PC-3 (cell line): ENCODE measurements around the gene UCK2.

Source experiments
- EZH2 ChIP-seq: fragments of 300-600 bp; sonication (generic); IDR thresholded peaks from one replicate; pipeline ENCODE4 v1.6.1; 2017; ENCODE audit warnings: antibody characterized with exemption, mild to moderate bottlenecking, low read length; ENCODE audit not compliant: unreplicated experiment
- TF ChIP-seq, protein P1 (sequence below): fragments of 300-600 bp; sonication (generic); conservative IDR thresholded peaks from 2 replicates; pipeline ENCODE4 v1.5.1; 2017; ENCODE audit warnings: antibody characterized with exemption, low read depth, mild to moderate bottlenecking, low read length

DNA sequence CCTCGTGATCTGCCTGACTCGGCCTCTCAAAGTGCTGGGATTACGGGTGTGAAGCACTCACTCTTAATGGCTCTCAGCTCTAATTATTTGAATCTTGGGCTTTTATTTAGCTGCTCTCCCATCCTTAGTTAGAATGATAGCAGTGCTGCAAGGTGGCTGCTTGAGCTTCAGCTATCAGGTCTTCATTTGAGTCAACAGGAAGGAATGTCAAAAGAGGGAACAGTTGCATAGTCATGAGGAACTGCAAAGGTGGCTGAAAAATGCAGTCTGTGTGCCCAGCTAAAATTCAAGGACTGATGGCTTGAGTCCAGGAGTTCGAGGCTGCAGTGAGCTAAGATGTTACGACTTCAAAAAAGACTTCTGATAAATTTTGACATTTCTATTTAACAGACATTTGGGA, 55.6 kb downstream of the UCK2 start:
- TF ChIP-seq, protein P1, sequence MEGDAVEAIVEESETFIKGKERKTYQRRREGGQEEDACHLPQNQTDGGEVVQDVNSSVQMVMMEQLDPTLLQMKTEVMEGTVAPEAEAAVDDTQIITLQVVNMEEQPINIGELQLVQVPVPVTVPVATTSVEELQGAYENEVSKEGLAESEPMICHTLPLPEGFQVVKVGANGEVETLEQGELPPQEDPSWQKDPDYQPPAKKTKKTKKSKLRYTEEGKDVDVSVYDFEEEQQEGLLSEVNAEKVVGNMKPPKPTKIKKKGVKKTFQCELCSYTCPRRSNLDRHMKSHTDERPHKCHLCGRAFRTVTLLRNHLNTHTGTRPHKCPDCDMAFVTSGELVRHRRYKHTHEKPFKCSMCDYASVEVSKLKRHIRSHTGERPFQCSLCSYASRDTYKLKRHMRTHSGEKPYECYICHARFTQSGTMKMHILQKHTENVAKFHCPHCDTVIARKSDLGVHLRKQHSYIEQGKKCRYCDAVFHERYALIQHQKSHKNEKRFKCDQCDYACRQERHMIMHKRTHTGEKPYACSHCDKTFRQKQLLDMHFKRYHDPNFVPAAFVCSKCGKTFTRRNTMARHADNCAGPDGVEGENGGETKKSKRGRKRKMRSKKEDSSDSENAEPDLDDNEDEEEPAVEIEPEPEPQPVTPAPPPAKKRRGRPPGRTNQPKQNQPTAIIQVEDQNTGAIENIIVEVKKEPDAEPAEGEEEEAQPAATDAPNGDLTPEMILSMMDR: no peak
- no peak for TF ChIP-seq EZH2
